GM19467 (cell line): ENCODE data around the gene TNFRSF8.

Experiments used
- ATAC-seq: cut with Tn5 transposase; IDR thresholded peaks from one replicate; pipeline ENCODE4 v1.9.1; 2021; ENCODE audit warnings: mild to moderate bottlenecking, moderate library complexity; ENCODE audit not compliant: unreplicated experiment

TNFRSF8 gene

DNA sequence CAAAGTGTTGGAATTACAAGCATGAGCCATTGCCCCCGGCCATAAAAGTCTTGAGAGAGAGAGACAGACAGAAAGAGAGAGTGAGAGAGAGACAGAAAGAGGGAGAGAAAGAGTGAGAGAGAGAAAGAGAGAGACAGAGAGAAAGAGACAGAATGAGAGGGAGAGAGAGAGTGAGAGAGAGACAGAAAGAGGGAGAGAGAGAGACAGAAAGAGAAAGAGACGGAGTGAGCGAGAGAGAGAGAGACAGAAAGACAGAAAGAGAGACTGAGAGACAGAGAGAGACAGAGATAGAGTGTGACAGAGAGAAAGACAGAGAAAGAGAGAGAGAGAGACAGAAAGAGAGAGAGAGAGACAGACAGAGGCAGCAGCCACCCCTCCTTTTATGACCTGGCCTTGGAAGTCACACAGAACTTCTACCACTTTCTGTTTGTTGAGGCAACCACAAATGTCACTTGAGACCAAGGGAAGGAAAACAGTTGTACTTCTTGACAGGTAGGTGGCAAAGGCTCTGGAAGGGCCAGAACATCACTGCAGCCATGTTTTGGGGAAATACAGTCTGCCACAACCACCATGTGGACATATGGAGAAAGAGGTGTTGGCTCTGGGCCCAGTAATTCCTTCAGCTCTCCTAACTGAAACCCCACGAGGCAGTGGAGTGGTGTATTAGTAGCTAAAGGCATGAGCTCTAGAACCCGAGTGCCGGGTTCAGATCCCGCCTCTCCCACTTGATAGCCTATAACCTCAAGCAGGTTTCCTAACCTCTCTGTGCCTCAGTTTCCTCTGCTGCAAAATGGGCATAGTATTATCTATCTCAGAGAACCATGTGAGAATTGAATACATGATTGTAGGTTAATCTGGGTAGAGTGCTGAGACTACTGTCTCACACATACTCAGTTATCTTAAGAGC, 50.6 kb downstream of the TNFRSF8 start:
- no peak for ATAC-seq

DNA sequence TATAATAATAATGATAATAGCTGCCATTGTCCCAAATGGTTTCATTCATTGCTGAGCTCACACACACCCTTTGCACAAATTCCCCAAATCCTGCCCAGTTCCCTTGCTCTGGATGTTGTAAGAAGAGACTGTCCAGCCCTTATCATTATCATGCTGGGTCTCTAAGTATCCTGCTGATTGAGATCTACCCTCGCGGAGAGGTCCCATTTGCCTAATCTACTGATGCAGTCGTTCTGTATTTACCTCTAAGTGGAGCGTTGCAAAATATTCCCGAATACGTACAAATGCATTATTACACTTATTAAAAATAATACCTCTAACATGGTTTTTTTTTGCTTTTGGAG, 51.2 kb downstream of the TNFRSF8 start:
- no peak for ATAC-seq

DNA sequence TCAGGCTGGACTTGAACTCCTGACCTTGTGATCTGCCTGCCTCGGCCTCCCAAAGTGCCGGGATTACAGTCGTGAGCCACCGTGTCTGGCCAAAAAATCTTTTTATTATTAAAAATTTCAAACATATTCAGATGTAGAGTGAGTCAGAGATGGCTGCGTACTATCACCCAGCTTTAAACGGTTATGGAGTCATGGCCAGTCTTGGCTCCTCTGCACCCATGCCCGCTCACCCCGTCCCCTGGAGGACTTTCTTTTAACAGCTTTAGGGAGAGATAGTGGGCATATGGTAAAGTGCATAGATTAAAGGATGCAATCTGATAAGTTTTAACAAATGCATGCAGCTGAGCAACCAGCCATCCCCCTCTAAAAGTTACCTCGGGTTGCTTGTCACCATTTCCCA, 51.8 kb downstream of the TNFRSF8 start:
- no peak for ATAC-seq

DNA sequence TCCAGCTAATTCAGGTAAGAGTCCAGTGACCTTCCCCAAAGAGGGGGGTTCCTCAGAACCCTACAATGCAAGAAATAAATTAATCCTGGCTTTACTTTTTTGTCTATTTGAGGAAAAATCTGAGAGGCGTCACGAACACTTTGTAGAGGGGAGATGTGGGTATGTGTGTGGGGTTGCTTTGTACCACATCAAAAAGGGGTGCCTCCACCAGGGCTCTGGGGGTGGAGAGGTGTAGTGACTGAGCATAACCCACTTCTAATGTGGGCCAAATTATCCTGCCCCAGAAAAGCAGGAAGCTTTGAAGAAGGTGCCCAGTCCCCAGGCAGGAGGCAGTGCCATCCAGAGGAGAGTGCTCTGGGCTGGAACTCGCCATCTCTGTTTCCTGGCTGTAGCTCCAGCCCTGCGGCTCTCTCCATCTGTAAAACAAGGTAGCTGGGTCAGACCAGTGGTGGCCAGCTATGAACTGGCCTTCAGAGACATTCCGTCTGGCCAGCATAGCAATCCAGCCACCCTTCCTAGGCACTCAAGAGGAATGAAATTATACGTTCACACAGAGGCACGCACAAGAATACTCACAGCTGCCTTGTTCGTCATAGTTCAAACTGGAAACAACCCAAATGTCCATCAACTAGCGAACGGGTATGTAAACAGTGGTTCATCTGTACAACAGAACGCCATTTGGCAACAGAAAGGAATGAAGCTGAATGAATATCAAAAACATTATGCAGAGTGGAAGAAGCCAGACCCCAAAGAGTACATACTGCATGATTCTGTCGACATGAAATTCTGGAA, 58.3 kb downstream of the TNFRSF8 start:
- no peak for ATAC-seq

DNA sequence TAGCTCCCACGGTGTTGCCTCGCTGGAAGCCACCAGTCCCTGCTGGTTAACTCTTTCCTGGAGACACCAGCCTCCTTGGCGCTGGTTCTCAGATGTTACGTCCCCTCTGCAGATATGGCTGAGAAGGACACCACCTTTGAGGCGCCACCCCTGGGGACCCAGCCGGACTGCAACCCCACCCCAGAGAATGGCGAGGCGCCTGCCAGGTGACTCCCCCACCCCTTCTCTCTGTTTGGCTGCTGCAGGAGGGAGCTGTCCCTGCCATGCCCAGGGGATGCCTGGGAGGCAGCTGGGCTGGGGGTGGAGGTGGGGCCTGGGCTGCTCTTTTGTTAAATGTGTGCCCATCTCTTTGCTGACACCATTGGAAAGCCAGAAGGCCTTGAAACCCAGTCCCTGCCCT, 60.1 kb downstream of the TNFRSF8 start:
- ATAC-seq = no peak

DNA sequence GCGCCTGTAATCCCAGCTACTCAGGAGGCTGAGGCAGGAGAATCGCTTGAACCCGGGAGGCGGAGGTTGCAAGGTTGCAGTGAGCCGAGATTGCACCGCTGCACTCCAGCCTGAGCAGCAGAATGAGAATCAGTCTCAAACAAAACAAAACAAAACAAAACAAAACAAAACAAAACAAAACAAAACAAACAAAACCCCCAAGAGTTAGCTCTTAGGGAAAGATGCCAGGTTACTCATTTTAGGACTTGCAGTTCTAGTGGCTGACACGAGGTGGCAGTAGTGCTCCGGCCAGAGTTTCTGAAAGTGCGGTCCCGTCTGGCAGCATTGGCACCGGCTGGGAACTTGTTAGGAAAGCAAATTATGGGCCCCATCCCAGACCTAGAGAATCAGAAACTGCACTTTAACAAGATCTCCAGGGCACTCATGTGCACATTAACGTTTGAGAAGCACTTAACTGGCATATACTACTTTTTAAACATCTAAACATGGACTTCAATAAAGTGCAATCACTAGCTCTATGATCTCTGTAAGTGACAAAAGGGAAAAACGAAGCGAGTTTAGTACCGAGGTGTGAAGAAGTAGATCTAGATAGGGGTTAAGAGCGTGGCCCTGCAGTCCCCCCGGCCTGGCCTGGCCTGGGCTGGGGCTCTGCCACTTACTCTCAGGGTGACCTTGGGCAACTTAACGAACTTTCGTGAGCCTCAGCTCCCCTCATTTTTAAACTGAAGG, 61.8 kb downstream of the TNFRSF8 start:
- ATAC-seq = no peak

DNA sequence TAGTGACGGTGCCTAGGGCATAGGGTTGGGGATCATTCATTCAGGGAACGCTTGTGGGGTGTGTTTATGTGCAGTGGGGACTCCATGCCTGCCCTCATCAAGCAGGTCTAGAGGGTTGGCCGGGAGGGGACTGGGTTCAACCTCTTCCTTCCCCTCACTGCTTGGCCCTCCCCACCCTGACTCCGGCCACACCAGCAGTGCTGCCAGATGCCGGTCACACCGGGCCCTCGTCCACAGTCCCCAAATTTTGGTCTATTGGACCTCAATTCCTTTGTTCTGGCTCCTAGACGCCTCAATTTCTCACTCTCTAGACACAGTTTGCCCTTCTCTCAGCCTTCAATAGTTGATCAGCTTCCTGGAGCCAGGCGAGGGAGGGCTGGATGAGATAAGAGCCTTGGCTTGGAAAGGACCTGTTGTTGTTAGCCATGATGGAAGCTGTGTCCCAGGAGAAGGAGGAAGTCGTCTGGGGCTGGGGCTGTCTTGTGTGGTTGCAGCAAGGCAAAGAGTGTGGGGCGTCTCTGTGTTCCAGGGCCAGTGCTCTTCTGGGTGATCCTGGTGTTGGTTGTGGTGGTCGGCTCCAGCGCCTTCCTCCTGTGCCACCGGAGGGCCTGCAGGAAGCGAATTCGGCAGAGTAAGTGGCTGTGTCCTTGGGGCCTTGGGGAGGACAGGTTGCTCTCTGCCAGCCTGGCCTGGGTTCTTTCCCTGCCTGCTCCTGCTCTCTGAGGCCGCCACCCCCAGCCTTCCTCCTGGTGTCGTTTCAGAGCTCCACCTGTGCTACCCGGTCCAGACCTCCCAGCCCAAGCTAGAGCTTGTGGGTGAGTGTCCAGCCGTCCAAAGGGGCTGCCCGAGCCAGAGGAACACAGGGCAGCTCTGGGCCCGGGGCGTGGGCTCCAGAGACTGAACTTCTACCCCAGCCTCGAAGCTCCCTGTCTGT, 62.6 kb downstream of the TNFRSF8 start:
- no peak for ATAC-seq

DNA sequence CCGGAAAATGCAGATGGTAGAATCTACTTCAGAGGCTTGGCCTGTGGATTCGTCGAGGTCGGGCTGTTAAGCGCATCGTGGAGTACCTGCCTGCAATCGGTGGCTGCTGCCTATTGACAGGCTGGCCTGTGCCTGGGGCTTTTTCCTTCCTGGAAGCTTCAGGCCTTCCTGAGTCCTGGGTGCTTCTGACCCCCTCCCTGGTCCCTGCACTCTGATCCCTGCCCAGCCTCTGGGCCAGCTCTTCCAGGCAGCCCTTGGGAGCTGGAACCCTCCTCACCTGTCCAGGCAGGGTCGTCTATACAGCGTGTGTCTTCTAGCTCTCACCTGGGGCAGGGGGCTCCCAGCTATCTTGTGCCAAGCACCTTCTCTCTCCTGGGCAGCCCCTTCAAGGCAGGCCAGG, 63.7 kb downstream of the TNFRSF8 start:
- no peak for ATAC-seq

DNA sequence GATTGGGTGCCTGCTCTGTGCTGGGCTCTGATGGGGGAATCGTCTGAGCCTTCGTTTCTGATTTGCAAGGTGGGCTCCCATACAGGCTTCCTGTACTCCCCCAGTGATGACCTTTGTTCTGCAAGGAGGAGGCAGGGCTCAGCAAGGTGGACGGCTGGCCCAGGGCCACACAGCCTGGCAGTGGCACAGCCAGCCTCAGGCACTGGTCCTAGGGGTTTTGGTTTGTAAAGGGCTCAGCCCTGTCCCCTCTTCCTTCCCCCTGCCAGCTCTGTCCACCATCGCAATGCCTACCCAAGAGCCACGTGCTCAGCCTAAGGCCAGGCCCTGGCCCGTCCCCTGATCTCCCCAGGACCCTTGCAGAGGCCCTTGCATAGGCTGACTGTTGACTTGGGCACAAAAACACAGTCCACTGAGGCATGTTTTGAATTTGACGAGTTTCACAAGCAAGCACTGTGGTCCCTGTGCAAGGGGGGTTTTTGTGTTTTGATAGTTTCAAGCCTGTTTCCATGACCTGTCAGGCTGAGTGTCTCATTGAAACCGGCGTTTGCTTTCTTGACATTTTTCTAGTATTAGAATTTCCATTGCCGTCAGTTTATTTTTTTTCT, 64.2 kb downstream of the TNFRSF8 start:
- no peak for ATAC-seq

DNA sequence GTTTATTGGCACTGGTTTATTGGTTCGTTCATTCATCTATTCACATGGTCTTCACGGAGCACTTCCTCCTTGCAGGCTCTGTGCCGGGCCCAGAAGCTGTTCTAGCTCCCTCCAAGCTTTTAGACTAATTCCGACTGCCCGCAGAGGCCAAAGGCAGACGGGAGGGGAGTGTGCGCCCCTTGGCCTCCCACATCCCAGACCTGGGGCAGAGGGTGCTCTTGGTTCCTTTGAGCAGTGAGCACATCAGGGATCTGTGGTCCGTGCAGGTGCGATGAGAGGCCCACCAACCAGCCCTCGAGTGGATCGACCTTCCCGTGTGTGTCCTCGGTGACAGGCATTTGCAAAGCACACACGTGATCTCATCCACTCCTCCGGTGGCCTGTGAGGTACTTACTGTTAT, 65.0 kb downstream of the TNFRSF8 start:
- no peak for ATAC-seq

DNA sequence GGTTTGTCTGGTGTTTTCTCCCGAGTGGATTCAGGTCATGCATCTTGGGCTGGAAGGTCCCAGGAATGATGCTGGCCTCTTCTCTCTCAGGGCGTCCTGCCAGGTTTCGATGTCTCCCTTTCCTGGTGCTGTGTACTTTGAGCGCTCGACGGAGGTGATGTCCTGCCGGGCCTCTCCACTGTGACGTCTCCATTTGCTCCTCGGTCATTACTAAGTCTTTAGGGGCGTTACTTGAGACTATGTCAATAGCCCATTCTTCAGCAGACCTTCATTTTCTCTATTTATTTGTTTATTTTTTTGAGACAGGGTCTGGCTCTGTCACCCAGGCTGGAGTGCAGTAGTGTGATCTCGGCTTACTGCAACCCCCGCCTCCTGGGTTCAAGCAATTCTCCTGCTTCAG, 66.5 kb downstream of the TNFRSF8 start:
- ATAC-seq = no peak

DNA sequence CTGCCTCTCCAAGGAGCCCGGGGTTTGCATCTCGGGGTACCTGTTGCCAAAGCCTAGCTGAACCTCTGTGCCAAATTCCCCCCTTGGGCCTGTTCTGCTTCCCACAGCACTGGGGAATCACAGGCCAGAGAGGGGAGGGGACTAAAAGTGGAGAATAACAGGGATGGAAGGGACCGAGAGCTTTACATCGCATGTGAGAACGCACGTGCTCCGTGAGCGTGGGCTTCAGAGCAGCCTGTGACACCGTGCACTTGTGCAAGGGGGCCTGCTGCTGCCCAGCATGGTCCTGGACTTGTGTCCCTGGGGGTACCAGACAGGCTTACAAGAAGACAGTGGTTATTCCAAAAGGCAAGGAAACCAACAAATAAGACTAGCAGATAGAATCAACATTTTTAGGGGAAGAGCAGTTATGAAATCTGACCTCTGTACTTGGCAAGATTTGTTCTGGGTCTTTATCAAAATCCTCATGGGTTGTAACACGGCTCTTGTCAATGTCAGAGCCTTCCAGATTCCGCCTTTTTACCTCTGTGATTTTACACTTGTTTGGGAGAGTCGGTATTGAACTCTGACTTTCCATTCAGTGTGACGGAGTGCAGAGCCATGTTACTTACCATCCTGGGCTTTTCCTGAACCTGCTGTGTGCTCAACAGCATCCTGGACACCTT, 67.5 kb downstream of the TNFRSF8 start:
- no peak for ATAC-seq

DNA sequence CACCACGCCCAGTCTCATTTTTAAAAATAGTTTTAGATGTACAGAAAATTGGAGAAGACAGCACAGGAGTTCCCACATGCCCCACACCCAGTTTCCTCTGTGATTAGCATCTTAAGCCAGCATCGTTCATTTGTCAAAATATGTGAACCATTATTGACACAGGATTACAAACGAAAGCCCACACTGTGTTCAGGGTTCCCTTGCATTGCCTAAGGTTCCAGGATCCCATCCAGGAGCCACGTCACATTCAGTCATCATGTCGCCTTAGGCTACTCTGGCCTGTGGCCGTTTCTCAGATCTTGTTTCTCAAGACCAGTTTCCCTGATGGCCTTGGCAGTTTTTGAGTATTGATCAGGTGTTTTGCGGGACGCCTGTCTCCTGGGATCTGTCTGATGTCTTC, 69.0 kb downstream of the TNFRSF8 start:
- no peak for ATAC-seq

DNA sequence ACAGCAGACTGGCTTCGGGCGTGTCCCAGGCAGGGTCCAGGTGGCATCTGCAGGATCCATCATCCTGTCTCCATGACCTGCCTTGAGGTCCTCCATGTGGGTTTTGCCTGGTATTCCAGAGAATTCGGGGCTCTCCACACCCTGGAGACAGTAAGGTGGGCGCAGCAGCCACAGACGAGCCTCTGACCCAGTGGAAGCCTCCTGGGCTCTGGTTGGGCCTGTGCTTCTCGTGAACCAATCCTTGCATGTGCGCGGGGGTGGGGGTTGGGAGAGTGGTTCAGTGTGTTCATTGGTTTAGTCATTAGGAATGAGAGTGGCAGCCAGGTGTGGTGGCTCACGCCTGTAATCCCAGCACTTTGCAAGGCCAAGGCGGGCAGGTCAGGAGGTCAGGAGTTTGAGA, 71.6 kb downstream of the TNFRSF8 start:
- no peak for ATAC-seq

DNA sequence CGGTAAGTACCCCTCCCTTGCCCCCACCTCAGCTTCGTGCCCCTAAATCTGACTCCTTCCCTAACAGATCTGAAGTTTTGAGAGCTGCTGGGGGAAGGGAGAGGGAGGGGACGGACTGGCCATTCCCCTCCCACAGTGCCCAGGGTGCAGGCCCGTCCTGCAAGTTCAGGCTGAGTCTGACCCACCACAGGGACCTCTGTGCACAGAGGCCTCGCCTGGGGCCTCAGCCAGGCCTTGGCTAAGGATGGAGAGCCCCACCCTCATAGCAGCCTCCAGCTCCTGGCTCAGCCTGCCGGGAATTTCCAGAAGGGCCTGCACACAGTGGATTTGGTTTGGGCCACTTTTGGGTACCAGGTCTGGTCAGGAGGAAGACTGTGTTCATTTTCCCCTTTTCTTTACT, 72.5 kb downstream of the TNFRSF8 start:
- ATAC-seq = no peak

DNA sequence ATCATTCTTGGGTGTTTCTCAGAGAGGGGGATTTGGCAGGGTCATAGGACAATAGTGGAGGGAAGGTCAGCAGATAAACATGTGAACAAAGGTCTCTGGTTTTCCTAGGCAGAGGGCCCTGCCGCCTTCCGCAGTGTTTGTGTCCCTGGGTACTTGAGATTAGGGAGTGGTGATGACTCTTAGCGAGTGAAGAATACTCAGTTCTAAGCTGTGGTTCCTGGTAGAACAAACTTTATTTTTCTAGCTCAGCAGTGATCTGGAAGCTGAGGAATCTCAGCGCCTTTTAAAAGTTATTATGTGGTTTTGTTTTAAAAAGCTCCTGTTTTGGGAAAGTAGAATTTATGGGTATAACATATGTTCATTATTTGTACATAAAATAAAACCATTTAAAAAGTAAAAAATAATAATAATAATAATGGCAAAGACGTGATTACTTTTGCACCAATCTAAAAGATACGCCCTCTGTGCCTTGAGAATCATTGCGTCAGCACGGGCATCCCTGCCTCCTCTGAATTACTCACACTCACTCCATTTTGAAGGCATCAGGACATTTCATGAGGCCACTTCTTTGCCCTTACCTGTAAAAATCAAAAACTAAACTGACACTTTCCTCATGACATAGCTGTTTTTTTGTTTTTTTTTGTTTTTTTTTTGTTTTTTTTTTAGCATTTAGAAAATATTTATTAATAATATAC, 74.0 kb downstream of the TNFRSF8 start:
- no peak for ATAC-seq

DNA sequence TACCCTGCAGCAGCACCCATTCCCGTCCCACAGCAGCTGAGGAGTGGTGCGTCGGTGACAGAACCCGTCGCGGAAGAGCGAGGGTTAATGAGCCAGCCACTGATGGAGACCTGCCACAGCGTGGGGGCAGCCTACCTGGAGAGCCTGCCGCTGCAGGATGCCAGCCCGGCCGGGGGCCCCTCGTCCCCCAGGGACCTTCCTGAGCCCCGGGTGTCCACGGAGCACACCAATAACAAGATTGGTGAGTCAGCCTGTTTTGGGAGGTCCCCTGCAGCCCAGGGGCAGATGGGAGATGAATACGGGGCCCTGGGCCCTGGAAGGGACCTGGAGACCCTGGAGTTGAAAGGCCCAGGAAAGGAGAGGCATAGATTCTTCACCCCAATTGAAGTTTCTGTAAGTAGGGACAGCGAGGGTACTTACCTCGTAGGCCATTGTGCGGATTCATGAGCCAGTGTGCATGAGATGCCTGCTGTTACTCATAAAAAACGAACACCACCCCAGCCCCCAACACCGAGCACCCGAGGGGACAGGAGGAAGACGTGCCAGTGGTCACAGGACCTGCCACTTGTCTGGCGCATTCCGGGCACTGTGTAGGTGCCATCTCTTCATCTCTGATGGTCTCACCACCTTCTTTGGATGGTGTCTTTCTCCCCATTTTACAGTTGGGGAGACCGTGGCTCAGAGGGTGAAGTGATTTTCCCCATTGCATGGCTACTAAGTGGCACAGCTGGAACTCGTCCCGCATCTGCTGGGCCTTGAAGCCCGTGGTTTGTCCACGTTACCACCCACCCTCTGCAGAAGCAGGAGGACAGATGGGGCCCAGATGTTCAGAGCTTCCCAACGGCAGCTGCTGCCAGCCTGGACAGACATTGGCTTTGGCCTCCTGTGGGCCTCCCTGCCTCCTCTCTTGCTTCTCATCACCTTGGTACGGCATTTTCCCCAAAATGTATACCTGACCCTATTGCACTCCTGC, 75.4 kb downstream of the TNFRSF8 start:
- no peak for ATAC-seq

DNA sequence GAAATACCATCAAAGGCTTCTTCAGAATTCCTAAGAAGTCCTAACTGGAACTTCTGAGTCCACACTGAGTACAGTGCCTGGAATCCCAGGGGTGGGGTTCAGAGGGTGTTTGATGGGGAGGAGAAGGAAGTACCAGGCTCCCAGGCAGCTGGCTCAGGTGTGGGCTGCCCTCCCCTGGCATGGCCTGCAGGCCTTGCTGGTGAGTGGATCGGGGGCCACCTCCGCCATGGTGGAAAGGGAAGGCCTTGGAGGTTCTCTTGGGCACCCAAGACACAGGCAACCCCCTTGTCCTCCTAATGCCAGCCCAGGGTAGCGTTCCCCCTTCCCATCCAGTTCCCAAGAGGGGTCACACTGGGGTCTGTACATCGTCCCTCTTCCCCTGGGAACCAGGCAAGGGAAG, 76.9 kb downstream of the TNFRSF8 start:
- ATAC-seq = no peak
